Fibroblast of upper back skin (primary cell): ENCODE data around the gene TMPRSS13.
A peak's percentile ranks its signal among the peaks of the same experiment; 100 is the strongest.

Source experiments
- DNase-seq: peaks from one replicate; pipeline ENCODE4 v3.0.0-alpha.2; 2013

The TMPRSS13 gene

GRCh38 chr11:117910525-117910924 lies 18.7 kb downstream of the TMPRSS13 start:
- no peak for DNase-seq

- no peak for DNase-seq
Measured at GRCh38 chr11:117909611-117910382, 19.4 kb downstream of the TMPRSS13 start.

GRCh38 chr11:117908959-117909610 lies 20.1 kb downstream of the TMPRSS13 start:
- DNase-seq = no peak

- no peak for DNase-seq
Measured at GRCh38 chr11:117908109-117908895, 20.9 kb downstream of the TMPRSS13 start.

GRCh38 chr11:117907276-117908108 lies 21.7 kb downstream of the TMPRSS13 start:
- peak; percentile 95 for DNase-seq

GRCh38 chr11:117906710-117907109 lies 22.5 kb downstream of the TMPRSS13 start:
- no peak for DNase-seq

- peak; percentile 48 for DNase-seq
Measured at GRCh38 chr11:117906126-117906525, 23.1 kb downstream of the TMPRSS13 start.

GRCh38 chr11:117905524-117905923 lies 23.7 kb downstream of the TMPRSS13 start:
- no peak for DNase-seq

- DNase-seq = no peak
Measured at GRCh38 chr11:117903505-117904382, 25.5 kb downstream of the TMPRSS13 start.

GRCh38 chr11:117902001-117902845 lies 27.0 kb downstream of the TMPRSS13 start:
- DNase-seq = no peak

GRCh38 chr11:117901601-117902000 lies 27.6 kb downstream of the TMPRSS13 start:
- DNase-seq = no peak

- no peak for DNase-seq
Measured at GRCh38 chr11:117900720-117901440, 28.3 kb downstream of the TMPRSS13 start.

GRCh38 chr11:117900121-117900648 lies 29.0 kb downstream of the TMPRSS13 start:
- DNase-seq = no peak

- DNase-seq = no peak
Measured at GRCh38 chr11:117898059-117898458, 31.1 kb downstream of the TMPRSS13 start.

GRCh38 chr11:117892651-117893050 lies 36.6 kb downstream of the TMPRSS13 start:
- DNase-seq = no peak

- no peak for DNase-seq
Measured at GRCh38 chr11:117891362-117891761, 37.8 kb downstream of the TMPRSS13 start.

- no peak for DNase-seq
Measured at GRCh38 chr11:117888139-117888566, 41.0 kb downstream of the TMPRSS13 start.

GRCh38 chr11:117887431-117888138 lies 41.6 kb downstream of the TMPRSS13 start:
- no peak for DNase-seq

GRCh38 chr11:117885777-117886176 lies 43.4 kb downstream of the TMPRSS13 start:
- peak; percentile 28 for DNase-seq
